ENCODE results near the gene CSKMT. TPM values are rescaled to one million over a fixed set of nuclear protein-coding genes. Genes with fewer than 3 reads are reported as not detected.
"Not testable (repeated sequence)": the region's sequence is repeated elsewhere in the genome, so short reads cannot be mapped to it uniquely, and the experiment has no call there.

Gene CSKMT, protein sequence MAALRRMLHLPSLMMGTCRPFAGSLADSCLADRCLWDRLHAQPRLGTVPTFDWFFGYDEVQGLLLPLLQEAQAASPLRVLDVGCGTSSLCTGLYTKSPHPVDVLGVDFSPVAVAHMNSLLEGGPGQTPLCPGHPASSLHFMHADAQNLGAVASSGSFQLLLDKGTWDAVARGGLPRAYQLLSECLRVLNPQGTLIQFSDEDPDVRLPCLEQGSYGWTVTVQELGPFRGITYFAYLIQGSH
- 10 to 100 TPM in 1 of 3 donors, 1 to 10 TPM in 2; 5.4 to 16.1 (median 5.8) TPM for total RNA-seq

DNA sequence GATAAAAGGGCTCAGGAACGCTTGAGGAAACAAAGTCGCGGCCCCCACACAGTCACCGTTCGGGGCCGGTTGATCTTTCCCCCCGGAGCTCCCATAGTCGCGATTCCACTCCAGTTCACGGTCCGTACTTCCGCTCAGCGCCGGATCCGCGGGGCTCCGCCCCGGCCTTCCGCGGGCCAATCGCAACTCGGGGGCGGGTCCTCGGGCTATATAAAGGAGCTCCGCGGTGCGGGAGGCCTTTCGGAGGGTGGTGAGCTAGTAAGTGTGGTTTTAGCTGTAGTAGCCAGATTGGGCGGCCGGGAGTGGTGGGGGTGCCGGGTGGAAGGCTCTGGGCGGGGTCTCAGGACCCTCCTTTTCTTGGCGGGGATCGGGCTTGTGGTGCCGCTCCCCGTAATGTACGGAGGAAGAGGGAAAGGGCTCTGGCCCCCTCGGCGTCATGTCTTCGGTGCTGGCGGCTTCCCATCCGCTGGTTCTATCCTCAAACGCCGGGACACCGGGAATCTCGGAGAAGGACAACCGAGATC, at the start of gene CSKMT, which contains the start of gene C11orf98:
TSS of gene CSKMT (plus strand) at position 238 of the 524 bp plus-strand sequence. CDS start 568 bp downstream, outside the sequence.
TSS of gene C11orf98 (minus strand) at position 136 of the 524 bp plus-strand sequence. CDS start at position 95, 41 bp downstream.
- intact Hi-C loops (cut with DNase I; ENCODE audit: low total_unique reads) = no loop called here
- H3K9me3 ChIP-seq = no peaks in the 10 kb centered on the region
- H3K4me3 ChIP-seq = peak within 1 kb of the TSS; percentile 62 to 85 (median 83)
- peaks cover 8 to 19% of the 10 kb centered on the region in 2 donors for H3K4me1 ChIP-seq
- H3K27ac ChIP-seq = peak within 1 kb of the TSS; percentile 89 to 93
- peak; percentile 98 for TF ChIP-seq POLR2A (IDR thresholded peaks at IDR 0.05)
- TF ChIP-seq, protein P1, sequence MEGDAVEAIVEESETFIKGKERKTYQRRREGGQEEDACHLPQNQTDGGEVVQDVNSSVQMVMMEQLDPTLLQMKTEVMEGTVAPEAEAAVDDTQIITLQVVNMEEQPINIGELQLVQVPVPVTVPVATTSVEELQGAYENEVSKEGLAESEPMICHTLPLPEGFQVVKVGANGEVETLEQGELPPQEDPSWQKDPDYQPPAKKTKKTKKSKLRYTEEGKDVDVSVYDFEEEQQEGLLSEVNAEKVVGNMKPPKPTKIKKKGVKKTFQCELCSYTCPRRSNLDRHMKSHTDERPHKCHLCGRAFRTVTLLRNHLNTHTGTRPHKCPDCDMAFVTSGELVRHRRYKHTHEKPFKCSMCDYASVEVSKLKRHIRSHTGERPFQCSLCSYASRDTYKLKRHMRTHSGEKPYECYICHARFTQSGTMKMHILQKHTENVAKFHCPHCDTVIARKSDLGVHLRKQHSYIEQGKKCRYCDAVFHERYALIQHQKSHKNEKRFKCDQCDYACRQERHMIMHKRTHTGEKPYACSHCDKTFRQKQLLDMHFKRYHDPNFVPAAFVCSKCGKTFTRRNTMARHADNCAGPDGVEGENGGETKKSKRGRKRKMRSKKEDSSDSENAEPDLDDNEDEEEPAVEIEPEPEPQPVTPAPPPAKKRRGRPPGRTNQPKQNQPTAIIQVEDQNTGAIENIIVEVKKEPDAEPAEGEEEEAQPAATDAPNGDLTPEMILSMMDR (IDR thresholded peaks at IDR 0.05) = no peak
- peak; percentile 97 to 99 (median 99) for TF ChIP-seq POLR2AphosphoS5 (IDR thresholded peaks at IDR 0.05)
- no peaks in the 10 kb centered on the region for H3K36me3 ChIP-seq
- peak; percentile 93 to 97 for DNase-seq (ENCODE audit: low spot score in 2 of 2)
- no peaks in the 10 kb centered on the region for H3K27me3 ChIP-seq

DNA sequence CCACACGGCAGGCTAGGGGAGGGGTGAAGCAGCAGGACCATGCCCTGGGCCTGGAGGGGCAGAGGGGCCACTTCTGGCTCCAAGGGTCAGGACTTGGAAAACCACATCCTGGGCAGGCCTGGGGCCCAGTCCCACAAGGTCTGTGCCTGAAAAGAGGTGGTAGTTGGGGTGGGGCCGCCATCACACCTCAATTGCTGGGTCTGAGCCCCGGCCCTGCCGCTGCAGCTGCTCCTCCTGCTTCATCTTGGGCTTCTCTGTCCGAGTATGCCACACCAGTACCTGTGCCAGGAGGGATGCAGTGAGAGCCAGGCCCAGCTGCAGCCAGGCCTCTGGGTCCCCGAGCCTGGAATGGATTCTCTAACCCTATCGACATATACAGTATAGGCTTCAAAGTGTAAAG, 49.6 kb upstream of the CSKMT start:
- TF ChIP-seq, protein P1 (IDR thresholded peaks at IDR 0.05) = no peak
- no peak for TF ChIP-seq POLR2A (IDR thresholded peaks at IDR 0.05)
- TF ChIP-seq POLR2AphosphoS5 (IDR thresholded peaks at IDR 0.05) = no peak
- Histone ChIP-seq H3K27ac (no peak overlapping the region), H3K27me3 (no peaks in the 10 kb centered on the region), H3K36me3 (no peaks in the 10 kb centered on the region), H3K4me3 (no peak overlapping the region), H3K4me1 (peaks cover 7 to 14% of the 10 kb centered on the region in 2 donors), H3K9me3 (no peaks in the 10 kb centered on the region)
- no peak for DNase-seq (ENCODE audit: low spot score in 2 of 2)
- intact Hi-C loops (cut with DNase I; ENCODE audit: low total_unique reads) = no loop called here

DNA sequence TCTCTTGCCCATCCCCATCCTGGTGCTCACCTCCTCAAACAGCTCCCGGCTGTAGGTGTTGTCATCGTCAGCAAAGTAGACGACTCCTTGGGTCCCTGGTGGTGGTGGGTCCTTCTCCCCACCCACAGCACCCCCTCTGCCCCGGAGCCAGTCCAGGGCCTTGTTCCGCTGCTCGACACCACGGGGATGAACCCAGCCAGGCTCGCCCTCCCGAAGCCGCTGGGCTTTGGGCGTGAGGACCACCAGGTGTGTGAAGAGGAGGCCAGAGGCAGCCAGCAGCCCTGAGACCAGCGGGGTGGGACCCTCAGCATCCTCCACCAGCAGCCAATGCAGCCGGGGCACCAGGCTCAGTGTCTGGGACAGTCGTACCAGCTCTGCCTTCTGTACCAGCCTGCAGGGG, 48.2 kb upstream of the CSKMT start:
- DNase-seq (ENCODE audit: low spot score in 2 of 2); H3K27ac ChIP-seq; intact Hi-C loops (cut with DNase I; ENCODE audit: low total_unique reads); H3K4me3 ChIP-seq; H3K9me3 ChIP-seq; H3K36me3 ChIP-seq; H3K4me1 ChIP-seq; H3K27me3 ChIP-seq: not testable (repeated sequence)

DNA sequence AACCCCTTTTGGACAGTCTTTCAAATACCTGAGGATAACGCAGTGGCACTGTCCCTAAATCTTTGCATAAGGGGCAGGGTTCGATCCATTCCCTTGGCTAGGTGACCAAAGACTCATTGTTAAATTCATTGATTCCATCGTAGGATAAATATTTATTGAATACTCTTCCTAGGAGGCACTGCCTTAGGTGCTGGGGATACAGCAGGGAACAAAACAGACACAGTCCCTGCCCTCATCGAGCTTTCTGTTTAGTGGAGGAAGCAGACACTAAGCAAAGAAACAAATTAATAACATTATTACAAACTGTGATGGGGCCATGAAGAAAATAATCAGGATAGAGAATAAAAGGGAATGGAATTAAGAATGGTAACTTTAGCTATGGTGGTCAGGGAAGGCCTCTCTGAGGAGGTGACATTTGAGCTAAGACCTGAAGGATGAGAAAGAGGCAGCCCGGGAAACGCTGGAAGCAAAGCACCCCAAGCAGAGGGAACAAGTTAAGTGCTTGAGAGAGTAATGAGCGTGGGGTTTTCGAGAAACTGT, 44.0 kb upstream of the CSKMT start:
- intact Hi-C loops (cut with DNase I; ENCODE audit: low total_unique reads) = no loop called here
- peak overlapping the region; percentile 88 to 91 for H3K27ac ChIP-seq

DNA sequence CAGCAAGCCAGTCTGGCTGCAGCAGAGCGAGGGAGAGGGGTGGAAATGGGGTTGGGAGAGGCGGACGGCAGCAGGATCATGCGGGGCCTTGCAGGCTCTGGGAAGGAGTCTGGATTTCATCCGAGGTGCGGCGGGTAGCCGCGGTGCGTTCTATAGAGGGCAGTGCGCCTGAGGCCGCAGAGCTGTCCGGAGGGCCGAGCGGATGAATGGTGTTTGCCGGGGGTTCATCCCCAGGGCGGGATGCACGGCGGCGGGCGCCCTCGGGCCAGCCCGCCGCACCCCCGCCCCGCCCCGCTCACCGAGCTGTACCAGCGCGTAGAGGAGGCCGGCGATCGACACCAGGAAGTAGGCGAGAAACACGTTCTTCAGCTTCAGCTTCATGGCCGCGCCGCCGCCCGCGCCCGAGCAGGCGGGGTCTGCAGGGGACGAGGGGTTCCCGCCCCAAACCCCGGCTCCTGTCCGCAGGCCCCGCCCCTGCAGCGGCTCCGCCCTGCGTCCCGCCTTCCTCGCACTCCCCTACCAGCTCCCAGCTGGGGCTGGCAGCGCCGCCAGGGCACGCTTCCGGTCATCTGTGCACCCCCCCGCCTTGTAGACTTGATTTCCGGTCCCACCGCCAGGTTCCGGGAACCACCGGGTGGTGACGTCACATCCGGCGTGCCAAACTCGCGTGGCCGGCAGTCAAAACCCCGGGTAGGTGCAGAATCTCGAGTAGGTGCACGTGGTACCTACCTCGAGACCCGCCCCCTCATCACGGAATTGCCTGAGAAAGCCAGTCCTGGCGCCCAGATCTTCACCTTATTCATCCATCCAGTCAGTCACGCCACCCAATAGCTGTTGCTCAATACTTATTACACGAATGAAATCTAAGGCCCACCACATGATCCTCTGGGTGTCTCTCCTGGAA, 43.3 kb upstream of the CSKMT start, which contains the start of gene B3GAT3:
TSS of gene B3GAT3 (minus strand) at position 420 of the 904 bp plus-strand sequence. CDS start at position 381, 39 bp downstream.
- DNase-seq (ENCODE audit: low spot score in 2 of 2) = peak; percentile 99
- TF ChIP-seq, protein P1 (IDR thresholded peaks at IDR 0.05) = peak in 2 of 3 donors; percentile 19 to 38
- TF ChIP-seq POLR2A (IDR thresholded peaks at IDR 0.05) (peak; percentile 56), POLR2AphosphoS5 (IDR thresholded peaks at IDR 0.05) (peak; percentile 84 to 99 (median 92))
- H3K9me3 ChIP-seq = no peaks in the 10 kb centered on the region
- peaks cover 9% of the 10 kb centered on the region for H3K36me3 ChIP-seq
- no peaks in the 10 kb centered on the region for H3K27me3 ChIP-seq
- H3K4me3 ChIP-seq = peak within 1 kb of the TSS; percentile 60 to 92 (median 81)
- H3K4me1 ChIP-seq = peaks cover 3 to 7% of the 10 kb centered on the region in 2 donors
- H3K27ac ChIP-seq = peak within 1 kb of the TSS; percentile 88 to 91
- intact Hi-C loops (cut with DNase I; ENCODE audit: low total_unique reads) = no loop called here

More for the DNA sequence above, 44.0 kb upstream of the CSKMT start:
- Histone ChIP-seq H3K27me3 (no peaks in the 10 kb centered on the region), H3K9me3 (no peaks in the 10 kb centered on the region), H3K36me3 (peaks cover 4% of the 10 kb centered on the region), H3K4me1 (peaks cover 3 to 7% of the 10 kb centered on the region in 2 donors), H3K4me3 (peak overlapping the region; percentile 60 to 92 (median 81))
- DNase-seq (ENCODE audit: low spot score in 2 of 2) = no peak
- TF ChIP-seq POLR2A (IDR thresholded peaks at IDR 0.05) (no peak), POLR2AphosphoS5 (IDR thresholded peaks at IDR 0.05) (no peak)
- TF ChIP-seq, protein P1 (IDR thresholded peaks at IDR 0.05) = no peak
